Left lobe of liver (tissue), 2 donors: ENCODE results near the gene CREB5. TPM values are rescaled to one million over a fixed set of nuclear protein-coding genes. Genes with fewer than 3 reads are reported as not detected.
A peak's percentile ranks its signal among the peaks of the same experiment; 100 is the strongest.

Experiments
- ATAC-seq: fragments of 200-7000 bp; cut with Tn5 transposase; one replicate; pipeline ENCODE4 v1.9.1; 2020; ENCODE audit warnings: mild to moderate bottlenecking, moderate library complexity
- DNase-seq: peaks from one replicate; pipeline ENCODE4 v3.0.0-alpha.2; 2020; ENCODE audit warnings: low spot score
- total RNA-seq: library from RNA; stranded (reverse); gene quantifications from one replicate; pipeline ENCODE4 v1.2.1, GENCODE V29; 2021
- donor health status: DM: no; HTN: no; CAD: no; lungs with moderate emphysema.
- donor health status: DM: no; HTN: yes; CAD: no.

CREB5 gene
- total RNA-seq, 1 donor from 2014 or later = 0.53 TPM

- ATAC-seq = no peak
These were observed 257.0 kb downstream of the CREB5 start for GRCh38 chr7:28669330-28669729.

DNA sequence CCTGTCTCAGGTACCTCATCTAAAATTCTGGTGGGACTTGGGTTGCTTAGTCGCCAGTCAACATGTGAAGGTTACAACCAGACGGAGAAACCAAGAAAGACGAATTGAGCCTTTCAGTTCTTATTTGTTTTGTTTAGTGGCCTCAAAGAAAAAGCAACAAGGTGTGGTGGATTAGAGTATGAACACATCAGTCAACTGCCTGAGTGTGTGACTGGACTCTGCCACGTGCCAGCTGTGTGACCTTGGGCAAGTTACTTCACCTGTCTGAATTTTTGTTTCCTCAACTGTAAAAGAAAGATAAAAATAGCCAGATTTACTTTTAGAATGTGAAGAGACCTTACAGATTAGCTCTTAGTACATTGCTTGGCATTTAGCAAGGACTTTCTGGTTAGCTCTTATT, 259.2 kb downstream of the CREB5 start:
- DNase-seq = no peak
- no peak for ATAC-seq

More at GRCh38 chr7:28669330-28669729, 257.0 kb downstream of the CREB5 start:
- DNase-seq = no peak

DNA sequence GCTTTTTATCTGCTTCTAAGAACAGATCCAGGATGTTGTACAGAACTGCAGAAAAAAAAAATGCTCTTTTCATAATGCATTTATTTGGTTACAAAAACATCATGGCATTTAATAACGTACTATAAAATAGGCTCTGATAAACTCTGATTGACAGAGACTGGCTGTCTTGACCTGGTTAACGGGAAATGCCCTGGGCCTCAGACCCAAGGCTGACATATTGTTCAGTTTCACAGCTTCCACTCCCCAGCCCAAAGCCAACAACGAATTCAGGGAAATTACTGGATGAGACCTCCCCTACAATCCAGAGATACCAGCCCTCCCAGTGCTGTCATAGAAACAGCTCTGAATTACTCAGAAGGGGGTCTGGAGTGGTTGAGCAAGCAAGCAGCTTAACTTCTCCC, 260.1 kb downstream of the CREB5 start:
- ATAC-seq (no peak), DNase-seq (no peak)

GRCh38 chr7:28674359-28674782, 262.1 kb downstream of the CREB5 start:
- no peak for DNase-seq
- ATAC-seq = no peak

- DNase-seq = no peak
- ATAC-seq = no peak
These were observed 263.1 kb downstream of the CREB5 start for GRCh38 chr7:28675429-28675828.

DNA sequence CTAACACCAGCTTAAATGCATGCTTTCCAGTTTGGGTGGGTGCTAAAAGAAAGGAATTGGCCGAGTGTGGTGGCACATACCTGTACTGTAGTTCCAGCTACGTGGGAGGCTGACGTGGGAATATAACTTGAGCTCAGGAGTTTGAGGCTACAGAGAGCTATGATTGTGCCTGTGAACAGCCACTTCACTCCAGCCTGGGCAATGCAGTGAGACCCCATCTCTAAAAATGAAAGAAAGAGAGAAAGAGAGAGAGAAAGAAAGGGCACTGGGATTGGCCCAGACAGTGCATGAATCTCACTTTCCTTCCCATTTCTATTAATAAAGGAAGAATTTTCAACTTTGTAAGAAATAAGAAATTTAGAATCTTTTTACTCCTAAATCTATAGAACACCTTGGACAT, 265.4 kb downstream of the CREB5 start:
- ATAC-seq (no peak), DNase-seq (no peak)

- ATAC-seq (no peak), DNase-seq (no peak)
These were observed 266.2 kb downstream of the CREB5 start for GRCh38 chr7:28678431-28678965.

DNA sequence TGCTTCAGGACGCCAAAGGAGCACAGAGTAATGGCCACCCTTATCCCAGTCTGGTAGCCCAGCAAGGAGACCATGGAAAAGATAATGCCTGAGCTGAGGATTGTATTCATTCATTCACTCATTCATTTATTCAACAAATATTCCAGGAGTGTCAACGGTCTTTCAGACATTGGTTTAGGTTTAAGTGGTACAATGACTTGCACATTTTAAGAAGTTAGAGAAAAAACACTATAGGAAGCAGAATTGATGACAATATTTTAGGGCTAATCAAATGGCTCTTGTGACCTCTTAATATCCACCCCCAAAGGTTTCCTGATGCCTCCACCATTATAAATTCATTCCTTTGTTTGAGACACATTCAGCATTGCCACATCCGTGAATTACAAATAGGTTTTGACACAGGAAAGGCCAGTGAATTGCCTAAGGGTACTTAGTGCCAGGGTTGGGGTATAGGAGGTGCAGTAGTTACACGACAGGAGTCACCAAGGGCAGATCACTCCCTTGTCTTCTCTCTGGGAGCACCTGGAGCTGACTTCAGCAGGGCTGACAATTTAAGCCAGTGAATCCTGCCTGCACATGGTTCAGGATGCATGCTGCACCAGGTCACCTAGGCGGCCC, 269.5 kb downstream of the CREB5 start:
- ATAC-seq (no peak), DNase-seq (no peak)

DNA sequence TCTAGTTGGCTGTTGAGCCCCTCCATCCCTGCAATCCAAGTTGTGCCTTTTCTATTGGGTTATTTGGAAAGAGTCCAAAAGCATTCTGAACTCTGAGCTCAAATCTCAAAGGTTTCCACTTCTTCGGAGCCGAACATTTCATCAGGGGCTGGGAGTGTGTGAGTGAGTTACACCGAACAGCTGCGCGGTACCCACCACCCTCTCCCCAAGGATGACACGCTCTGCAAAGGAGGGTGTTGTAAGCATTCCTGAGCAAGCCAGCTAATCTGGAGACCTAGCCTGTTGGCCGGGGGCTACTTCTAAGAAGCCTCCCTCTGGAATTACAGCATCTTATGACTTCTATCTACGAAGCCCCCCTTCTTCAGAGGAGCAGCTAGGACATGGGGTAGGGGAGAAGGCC, 270.5 kb downstream of the CREB5 start:
- no peak for ATAC-seq
- DNase-seq = no peak

DNA sequence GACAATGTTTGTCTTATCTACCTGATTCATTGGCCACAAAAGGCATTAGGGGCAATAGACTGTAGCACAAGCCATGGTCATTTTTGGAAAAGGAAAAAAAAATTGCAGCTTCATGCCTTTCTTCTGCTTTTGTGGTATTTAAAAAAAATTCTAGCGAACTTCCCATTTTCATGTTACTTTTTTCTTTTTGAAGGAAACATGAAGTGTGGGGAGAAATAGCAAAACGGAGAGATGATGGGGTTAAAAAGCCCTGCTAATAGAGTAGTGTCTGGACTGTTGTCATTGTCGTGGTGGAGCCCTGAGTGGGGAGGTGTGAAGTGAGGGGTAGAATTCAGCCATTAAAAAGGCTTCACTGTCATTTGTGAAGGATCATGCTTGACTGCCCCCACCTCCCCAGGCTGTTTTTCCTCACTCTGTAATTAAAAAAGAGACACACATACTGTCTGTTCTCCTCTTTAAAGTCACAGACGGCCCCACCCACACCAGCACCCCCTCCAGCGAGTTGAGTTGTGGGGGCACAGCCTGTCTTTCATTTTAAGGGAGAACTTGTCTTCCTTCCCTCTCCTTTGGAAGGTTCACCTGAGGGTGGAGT, 272.4 kb downstream of the CREB5 start:
- DNase-seq (no peak), ATAC-seq (no peak)

- DNase-seq (no peak), ATAC-seq (peak; percentile 5)
These were observed 272.9 kb downstream of the CREB5 start for GRCh38 chr7:28685242-28685643.

DNA sequence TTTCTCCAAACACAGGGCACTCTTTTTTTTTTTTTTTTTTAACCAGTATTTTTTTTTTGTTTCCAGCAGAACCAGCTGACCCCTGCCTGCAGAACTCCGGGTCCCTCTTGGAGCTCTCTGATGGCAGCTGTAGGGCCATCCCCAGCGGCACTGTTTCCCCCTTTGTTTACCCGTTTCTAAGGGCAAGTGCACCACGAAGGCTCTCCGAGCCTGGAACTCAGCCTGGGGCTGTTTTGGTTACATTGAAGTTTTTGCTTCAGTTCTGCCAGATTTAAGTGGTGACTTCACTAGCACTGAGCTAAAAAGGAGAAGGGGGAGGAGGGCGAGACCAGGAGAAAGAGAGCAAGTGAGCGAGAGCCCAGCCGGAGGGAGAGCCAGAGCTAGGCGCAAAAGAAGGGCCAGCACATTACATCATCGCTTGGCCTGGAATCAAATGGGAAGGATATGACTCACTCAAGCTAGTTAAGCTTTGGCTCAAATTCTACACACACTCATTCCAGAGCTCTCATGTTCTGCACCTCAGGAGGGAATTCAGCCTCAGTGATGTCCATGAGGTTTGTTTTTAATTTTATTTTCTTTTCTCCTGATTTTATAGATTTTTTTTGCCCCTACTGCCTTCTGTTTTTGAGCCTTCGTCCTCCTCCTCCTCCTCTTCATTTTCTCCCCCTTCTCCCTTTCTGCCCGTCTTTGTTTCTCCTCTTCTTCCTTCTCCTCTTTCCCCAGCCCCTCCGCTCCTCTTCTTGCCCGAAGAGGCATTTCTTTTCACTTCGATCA, 273.5 kb downstream of the CREB5 start:
- ATAC-seq = peak; percentile 97
- peak; percentile 88 for DNase-seq

DNA sequence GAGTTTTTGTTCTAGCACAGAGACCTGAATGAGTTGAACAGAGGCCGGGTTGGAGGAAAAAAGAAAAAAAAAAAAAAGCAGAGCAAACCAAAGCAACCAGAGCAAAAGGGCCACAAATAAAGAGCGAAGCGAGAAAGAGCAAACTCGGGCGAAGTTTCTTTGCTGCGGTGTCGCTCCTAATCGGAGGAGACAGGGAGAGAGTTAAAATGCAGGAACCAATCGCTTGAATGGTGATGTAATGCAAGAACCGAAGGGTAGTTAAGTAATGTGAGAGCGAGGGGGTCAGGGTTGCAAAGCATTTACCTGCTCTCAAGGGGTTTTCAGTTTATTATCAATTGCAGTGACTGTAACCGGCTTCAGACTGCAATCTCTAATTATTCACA, 274.1 kb downstream of the CREB5 start:
- ATAC-seq (no peak), DNase-seq (no peak)

- DNase-seq = no peak
- ATAC-seq = no peak
These were observed 275.2 kb downstream of the CREB5 start for GRCh38 chr7:28687537-28687936.

- DNase-seq (no peak), ATAC-seq (no peak)
These were observed 275.9 kb downstream of the CREB5 start for GRCh38 chr7:28688174-28688573.

DNA sequence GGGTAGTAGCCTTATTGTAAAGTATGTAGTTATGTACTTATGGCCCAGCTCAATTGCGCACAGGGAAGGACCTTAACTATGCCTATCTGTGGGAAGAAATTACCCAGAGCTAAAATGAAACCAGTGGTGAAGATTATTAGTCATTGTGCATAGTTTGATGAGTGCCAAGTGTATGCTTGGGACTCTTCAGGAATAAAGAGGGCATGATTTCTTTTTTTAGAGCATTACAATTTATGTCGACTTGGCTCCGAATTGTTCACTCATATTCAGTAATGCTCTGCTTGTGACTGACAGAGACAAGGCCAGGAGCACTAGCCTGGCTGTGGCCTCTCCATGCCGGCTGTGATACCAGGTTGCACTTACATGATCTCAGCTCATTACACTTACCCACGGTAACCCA, 276.3 kb downstream of the CREB5 start:
- ATAC-seq (no peak), DNase-seq (no peak)

DNA sequence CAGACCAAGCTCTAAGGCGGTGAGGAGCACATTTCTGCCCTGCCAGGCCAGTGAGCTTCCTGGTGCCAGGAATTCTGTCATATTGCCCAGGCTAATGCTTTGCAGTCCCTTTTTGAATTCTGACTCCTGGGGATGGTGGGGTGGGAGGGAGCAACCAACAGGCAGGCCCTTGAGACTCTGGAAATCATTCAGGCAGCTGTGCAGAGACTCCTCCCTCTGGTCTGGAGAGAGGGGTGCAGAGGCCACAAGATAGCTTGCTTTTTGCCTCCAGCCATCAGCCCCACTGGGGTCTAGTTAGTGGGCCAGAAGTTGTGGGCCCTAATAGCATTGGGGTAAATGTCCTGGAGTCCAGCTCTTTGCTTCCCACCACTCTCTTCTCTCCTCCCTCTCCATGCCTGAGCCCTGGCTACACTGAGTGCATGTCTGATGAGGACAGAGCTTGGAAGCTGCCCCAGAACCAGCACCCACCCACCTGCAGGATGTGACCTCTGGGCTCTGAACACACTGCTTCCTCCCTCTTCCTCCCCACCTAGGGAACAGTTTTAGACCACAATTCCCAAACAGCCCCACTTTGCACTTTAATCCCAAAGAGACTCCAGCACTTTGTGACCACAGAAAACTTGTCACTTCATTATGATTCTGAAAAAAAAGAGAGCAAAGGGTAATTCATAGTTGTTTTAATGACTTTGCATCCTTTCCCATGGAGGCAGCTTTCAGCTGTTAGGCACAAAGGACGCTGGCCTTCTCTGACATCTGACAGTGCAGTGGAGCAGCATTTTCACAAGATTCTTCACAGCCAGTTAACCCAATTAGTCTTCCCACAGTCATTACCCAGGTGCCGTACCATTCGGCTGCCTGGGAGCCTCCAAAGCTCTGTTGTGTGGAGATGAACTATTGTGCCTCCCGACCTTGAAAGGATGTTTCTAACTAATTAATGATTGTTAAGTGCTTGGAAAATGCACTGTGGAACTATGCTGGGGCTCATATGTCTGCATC, 283.3 kb downstream of the CREB5 start:
- DNase-seq = no peak
- ATAC-seq = no peak

- no peak for ATAC-seq
- DNase-seq = no peak
These were observed 285.7 kb downstream of the CREB5 start for GRCh38 chr7:28697913-28698563.

GRCh38 chr7:28698840-28699239, 286.5 kb downstream of the CREB5 start:
- DNase-seq = no peak
- ATAC-seq = no peak

GRCh38 chr7:28700096-28700495, 287.8 kb downstream of the CREB5 start:
- DNase-seq (no peak), ATAC-seq (no peak)
